Calu3 (cell line): ENCODE measurements around the gene ANGPTL5. TPM values are rescaled to one million over a fixed set of nuclear protein-coding genes. Genes with fewer than 3 reads are reported as not detected.

Experiments
- BruUV-seq: library from RNA; stranded (reverse); fragments of 400-500 nt; replicated peaks from 2 replicates; lab custom pipeline; 2021; lab: Mats Ljungman, UMichigan
- CTCF ChIA-PET: fragments of 300-600 bp; sonication (Branson Sonifier 250); formaldehyde crosslinking; loops from one replicate; lab custom pipeline; 2022; ENCODE audit warnings: antibody characterized with exemption; lab: Charles Lee
- DNase-seq: peaks from one replicate; pipeline ENCODE4 v3.0.0; 2022
- H3K27ac Mint-ChIP-seq: one replicate; pipeline ENCODE4 v1.8.0; 2022; ENCODE audit warnings: mixed read lengths; ENCODE audit not compliant: unreplicated experiment
- H3K27me3 Mint-ChIP-seq: one replicate; pipeline ENCODE4 v1.8.0; 2022; ENCODE audit warnings: mixed read lengths; ENCODE audit not compliant: unreplicated experiment
- H3K36me3 Mint-ChIP-seq: one replicate; pipeline ENCODE4 v1.8.0; 2022; ENCODE audit warnings: mild to moderate bottlenecking, moderate library complexity, mixed read lengths; ENCODE audit not compliant: insufficient read depth, unreplicated experiment
- H3K4me1 Mint-ChIP-seq: one replicate; pipeline ENCODE4 v1.8.0; 2022; ENCODE audit warnings: mild to moderate bottlenecking, low read depth, mixed read lengths; ENCODE audit not compliant: unreplicated experiment
- H3K4me3 Mint-ChIP-seq: one replicate; pipeline ENCODE4 v1.8.0; 2022; ENCODE audit warnings: mild to moderate bottlenecking, low read depth, moderate library complexity, mixed read lengths; ENCODE audit not compliant: unreplicated experiment
- H3K9me3 Mint-ChIP-seq: one replicate; pipeline ENCODE4 v1.8.0; 2022; ENCODE audit warnings: low read depth, mixed read lengths; ENCODE audit not compliant: unreplicated experiment
- CTCF ChIP-seq: fragments of 200-600 bp; IDR thresholded peaks from one replicate; pipeline ENCODE4 v1.8.0; 2022; ENCODE audit warnings: antibody characterized with exemption; ENCODE audit not compliant: unreplicated experiment
- intact Hi-C: fragments of 100-400 bp; cut with micrococcal nuclease; formaldehyde crosslinking; loops from one replicate; pipeline ENCODE4 v1.10.0; 2022; ENCODE audit not compliant: unreplicated experiment
- total RNA-seq: library from RNA; stranded (reverse); gene quantifications from 2 replicates; pipeline ENCODE4 v1.2.3, GENCODE V29; 2022

Gene ANGPTL5
- total RNA-seq, 1 experiment from 2014 or later: not detected

- H3K9me3 Mint-ChIP-seq: no peaks in the 10 kb centered on the region
- no peaks in the 10 kb centered on the region for H3K27me3 Mint-ChIP-seq
- CTCF ChIA-PET: no interaction called here
- H3K4me3 Mint-ChIP-seq: no peak overlapping the region
- no peaks in the 10 kb centered on the region for H3K4me1 Mint-ChIP-seq
- no peak for TF ChIP-seq CTCF
- BruUV-seq: no TSS peak
- H3K27ac Mint-ChIP-seq: no peak overlapping the region
- DNase-seq: no peak
- no peaks in the 10 kb centered on the region for H3K36me3 Mint-ChIP-seq
- intact Hi-C loops: no loop called here
Observed at GRCh38 chr11:101949680-101950220, 33.4 kb upstream of the ANGPTL5 start.

DNA sequence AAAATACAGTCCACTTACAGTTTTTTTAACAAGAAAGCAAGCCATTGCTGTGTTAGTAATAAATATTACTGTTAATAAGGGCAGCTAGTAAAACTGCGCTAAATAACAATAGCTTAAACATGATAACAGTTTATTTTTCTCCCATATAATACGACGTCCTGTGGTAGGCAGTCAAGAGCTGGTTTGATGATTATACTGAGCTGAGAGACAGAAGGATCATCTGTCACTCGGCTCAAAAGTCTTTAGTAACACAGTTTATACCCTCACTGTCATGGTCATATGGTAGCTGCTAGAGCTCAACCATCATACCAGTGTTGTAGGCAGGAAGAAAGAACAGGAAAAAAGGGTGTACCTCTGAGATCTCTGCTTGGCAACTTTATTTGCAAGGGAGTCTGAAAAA lies 29.1 kb upstream of the ANGPTL5 start:
- Mint-ChIP-seq H3K27ac (no peak overlapping the region), H3K27me3 (no peaks in the 10 kb centered on the region), H3K9me3 (no peaks in the 10 kb centered on the region), H3K4me3 (no peak overlapping the region), H3K36me3 (no peaks in the 10 kb centered on the region), H3K4me1 (no peaks in the 10 kb centered on the region)
- intact Hi-C loops: no loop called here
- CTCF ChIA-PET: no interaction called here
- BruUV-seq: no TSS peak
- no peak for DNase-seq
- no peak for TF ChIP-seq CTCF

DNA sequence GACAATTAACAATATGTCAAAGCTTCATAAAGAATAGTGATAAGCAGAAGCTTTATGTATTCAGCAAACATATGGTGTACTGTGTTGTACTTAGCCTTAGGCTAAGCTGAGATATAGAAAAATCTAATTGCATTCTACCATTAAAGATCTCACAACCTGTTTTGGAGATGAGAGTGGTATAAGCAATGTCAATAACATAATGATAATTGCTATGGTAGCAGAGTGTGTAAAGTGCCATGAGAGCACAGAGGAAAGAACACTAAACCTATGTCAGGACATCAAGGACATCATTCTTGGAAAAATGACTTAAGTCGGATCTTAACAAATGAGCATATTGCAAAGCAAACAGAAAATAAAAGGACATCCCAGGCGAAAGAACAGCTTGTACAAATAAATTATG lies 28.6 kb upstream of the ANGPTL5 start:
- Mint-ChIP-seq H3K36me3 (no peaks in the 10 kb centered on the region), H3K27ac (no peak overlapping the region), H3K4me1 (no peaks in the 10 kb centered on the region), H3K4me3 (no peak overlapping the region), H3K9me3 (no peaks in the 10 kb centered on the region), H3K27me3 (no peaks in the 10 kb centered on the region)
- no peak for DNase-seq
- BruUV-seq: no TSS peak
- TF ChIP-seq CTCF: no peak
- intact Hi-C loops: no loop called here
- CTCF ChIA-PET: no interaction called here

- intact Hi-C loops: no loop called here
- no peak overlapping the region for H3K4me3 Mint-ChIP-seq
Observed at GRCh38 chr11:101940901-101941520, 24.7 kb upstream of the ANGPTL5 start.

More at GRCh38 chr11:101940901-101941520, 24.7 kb upstream of the ANGPTL5 start:
- CTCF ChIA-PET: no interaction called here
- TF ChIP-seq CTCF: no peak
- no peak for DNase-seq
- no TSS peak for BruUV-seq
- Mint-ChIP-seq H3K36me3 (no peaks in the 10 kb centered on the region), H3K4me1 (no peaks in the 10 kb centered on the region), H3K9me3 (no peaks in the 10 kb centered on the region), H3K27ac (no peak overlapping the region), H3K27me3 (no peaks in the 10 kb centered on the region)
